ENCODE measurements around the gene TSPAN18. TPM values are rescaled to one million over a fixed set of nuclear protein-coding genes. Genes with fewer than 3 reads are reported as not detected.

The TSPAN18 gene
- total and polyA plus RNA-seq, 11 donors: 40.0 to 151 (median 74.9) TPM

- H3K27ac ChIP-seq: peak overlapping the region; percentile 74 to 96 (median 88)
- H3K4me3 ChIP-seq: peak overlapping the region; percentile 76 to 98 (median 86)
- intact Hi-C loops (cut with DNase I): loop anchor here (1.0 to 10.0 kb wide), 25 partner anchors 35 to 377 kb away; partner anchors contain the start of gene CD82 (in 3 of the 10)
- WGBS, 4 donors: 1% methylated on average over 28 to 70 of the region's 70 CpGs
- ATAC-seq (peak; percentile 82 to 86 (median 84)), DNase-seq (peak; percentile 88 to 92 (median 89))
- H3K27me3 ChIP-seq: peaks cover 0 to 26% (median 0%) of the 10 kb centered on the region in 9 donors
- no peaks in the 10 kb centered on the region for H3K36me3 ChIP-seq
- H3K9me3 ChIP-seq: no peaks in the 10 kb centered on the region
- H3K4me1 ChIP-seq: peaks cover 0 to 70% (median 48%) of the 10 kb centered on the region in 12 donors
- peak; percentile 93 to 98 (median 96) for TF ChIP-seq CTCF (IDR thresholded peaks at IDR 0.05)
- TF ChIP-seq POLR2A (IDR thresholded peaks at IDR 0.05): no peak
These were observed 868 bp downstream of the TSPAN18 start for GRCh38 chr11:44727373-44728287.

GRCh38 chr11:44728491-44728910 is 1.7 kb downstream of the TSPAN18 start:
- peaks cover 0 to 79% (median 53%) of the 10 kb centered on the region in 12 donors for H3K4me1 ChIP-seq
- no peaks in the 10 kb centered on the region for H3K36me3 ChIP-seq
- intact Hi-C loops (cut with DNase I): loop anchor here (1.0 to 10.0 kb wide), 21 partner anchors 34 to 376 kb away; partner anchors contain the start of gene CD82 (in 3 of the 10)
- peak in 2 of 4 donors; percentile 3 to 13 for ATAC-seq
- peak in 1 of 5 donors; percentile 16 for DNase-seq
- H3K4me3 ChIP-seq: peak overlapping the region in 11 of 12 donors; percentile 76 to 98 (median 87)
- no peaks in the 10 kb centered on the region for H3K9me3 ChIP-seq
- peaks cover 0 to 26% (median 0%) of the 10 kb centered on the region in 9 donors for H3K27me3 ChIP-seq
- no peak for TF ChIP-seq CTCF (IDR thresholded peaks at IDR 0.05)
- TF ChIP-seq POLR2A (IDR thresholded peaks at IDR 0.05): no peak
- WGBS, 4 donors: 41 to 59% (median 57%) methylated on average over 6 of the region's 6 CpGs
- H3K27ac ChIP-seq: peak overlapping the region in 11 of 12 donors; percentile 74 to 96 (median 88)

GRCh38 chr11:44729063-44729462 is 2.3 kb downstream of the TSPAN18 start:
- H3K27me3 ChIP-seq: peaks cover 0 to 26% (median 0%) of the 10 kb centered on the region in 9 donors
- WGBS, 4 donors: 38 to 58% (median 46%) methylated on average over 2 of the region's 2 CpGs
- DNase-seq (peak in 2 of 5 donors; percentile 33 to 45), ATAC-seq (peak; percentile 0 to 27 (median 6))
- TF ChIP-seq CTCF (IDR thresholded peaks at IDR 0.05) (no peak), POLR2A (IDR thresholded peaks at IDR 0.05) (no peak)
- H3K4me3 ChIP-seq: peak overlapping the region in 8 of 12 donors; percentile 77 to 98 (median 88)
- intact Hi-C loops (cut with DNase I): loop anchor here (2.0 to 10.0 kb wide), 19 partner anchors 33 to 376 kb away; partner anchors contain the start of gene CD82 (in 3 of the 10)
- H3K9me3 ChIP-seq: no peaks in the 10 kb centered on the region
- peak overlapping the region; percentile 29 to 96 (median 88) for H3K27ac ChIP-seq
- H3K36me3 ChIP-seq: no peaks in the 10 kb centered on the region
- peaks cover 0 to 85% (median 59%) of the 10 kb centered on the region in 12 donors for H3K4me1 ChIP-seq
